ENCODE measurements around the gene ACOT7.

ACOT7 gene

DNA sequence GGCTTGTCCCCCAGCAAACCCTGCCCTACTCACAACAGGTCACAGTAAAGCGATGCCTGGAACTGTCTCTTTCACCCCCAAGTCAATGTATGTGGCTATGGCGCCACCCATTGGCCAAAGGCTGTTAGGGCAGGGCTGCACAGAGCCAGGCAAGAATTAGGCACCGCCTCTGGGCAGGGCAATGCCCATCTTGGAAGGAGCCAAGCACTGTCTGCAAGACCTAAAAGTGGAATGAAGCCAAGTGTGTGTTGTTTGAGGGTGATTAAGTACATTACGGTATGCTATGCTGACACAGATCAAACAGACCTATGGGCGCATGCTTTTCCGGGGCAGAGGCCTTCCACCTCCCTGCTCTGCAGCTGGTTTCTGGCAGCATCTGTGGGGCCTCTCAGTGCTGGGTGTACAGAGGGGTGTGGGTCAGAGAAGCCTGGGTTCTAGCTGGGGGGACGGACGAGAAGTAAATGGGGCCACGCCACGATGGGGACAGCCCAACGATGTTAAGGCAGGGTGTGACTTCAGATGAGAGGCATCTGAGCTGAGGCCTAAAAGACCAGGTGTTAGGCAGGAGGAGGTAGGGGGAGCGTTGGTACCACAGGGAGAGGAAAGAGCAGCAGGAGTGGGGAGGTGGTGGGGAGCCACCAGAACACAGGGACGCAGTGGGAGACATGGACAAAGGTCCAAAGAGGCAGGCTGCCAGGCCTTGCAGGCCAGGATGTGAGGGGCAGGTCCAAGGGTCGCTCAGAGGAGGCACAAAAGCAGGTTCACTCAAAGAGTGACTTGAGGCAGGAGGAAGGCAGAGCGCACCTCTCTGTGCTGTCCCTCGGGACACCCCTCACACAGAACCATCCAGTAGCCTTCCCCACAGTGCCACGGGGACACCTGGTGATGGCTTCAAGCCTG, 49.8 kb downstream of the ACOT7 start:
- DNase-seq (ENCODE audit: low spot score): no peak

DNA sequence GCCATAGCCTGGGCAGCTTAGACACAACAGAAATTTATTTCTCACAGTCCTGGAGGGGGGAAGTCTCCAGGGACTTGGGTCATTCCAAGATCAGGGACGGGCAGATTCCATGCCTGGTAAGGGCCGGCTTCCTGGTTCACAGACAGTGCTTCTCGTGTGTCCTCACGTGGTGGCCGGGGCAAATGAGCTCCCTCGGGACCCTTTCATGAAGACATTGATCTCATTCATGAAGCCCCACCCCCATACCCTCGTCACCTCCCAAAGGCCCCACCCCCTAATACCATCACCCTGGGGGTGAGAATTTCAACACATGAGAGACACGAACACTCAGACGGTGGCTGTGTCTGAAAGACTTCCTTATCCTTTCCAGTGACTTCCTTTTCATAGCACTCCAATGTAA, 51.5 kb downstream of the ACOT7 start:
- DNase-seq (ENCODE audit: low spot score): no peak

DNA sequence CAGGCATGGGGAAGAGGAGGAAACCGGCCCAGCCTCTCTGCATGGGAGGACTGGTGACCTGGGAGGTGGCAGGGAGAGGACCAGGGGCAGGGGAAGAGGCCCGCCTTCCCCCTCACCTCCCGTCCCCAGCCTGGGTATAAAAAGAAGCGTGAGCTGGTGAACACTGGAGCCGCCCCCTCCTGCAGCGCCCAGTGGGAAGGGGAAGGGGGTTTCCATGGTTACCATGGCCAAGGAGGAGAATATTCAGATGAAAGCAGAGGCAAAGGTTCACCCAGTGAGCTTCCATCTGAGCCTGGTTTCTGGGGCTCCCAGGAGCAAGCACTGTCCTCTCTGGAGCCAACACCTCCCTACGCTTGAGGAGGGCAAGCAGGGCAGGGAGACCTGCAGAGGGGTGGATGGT, 54.9 kb downstream of the ACOT7 start:
- DNase-seq (ENCODE audit: low spot score): no peak

DNA sequence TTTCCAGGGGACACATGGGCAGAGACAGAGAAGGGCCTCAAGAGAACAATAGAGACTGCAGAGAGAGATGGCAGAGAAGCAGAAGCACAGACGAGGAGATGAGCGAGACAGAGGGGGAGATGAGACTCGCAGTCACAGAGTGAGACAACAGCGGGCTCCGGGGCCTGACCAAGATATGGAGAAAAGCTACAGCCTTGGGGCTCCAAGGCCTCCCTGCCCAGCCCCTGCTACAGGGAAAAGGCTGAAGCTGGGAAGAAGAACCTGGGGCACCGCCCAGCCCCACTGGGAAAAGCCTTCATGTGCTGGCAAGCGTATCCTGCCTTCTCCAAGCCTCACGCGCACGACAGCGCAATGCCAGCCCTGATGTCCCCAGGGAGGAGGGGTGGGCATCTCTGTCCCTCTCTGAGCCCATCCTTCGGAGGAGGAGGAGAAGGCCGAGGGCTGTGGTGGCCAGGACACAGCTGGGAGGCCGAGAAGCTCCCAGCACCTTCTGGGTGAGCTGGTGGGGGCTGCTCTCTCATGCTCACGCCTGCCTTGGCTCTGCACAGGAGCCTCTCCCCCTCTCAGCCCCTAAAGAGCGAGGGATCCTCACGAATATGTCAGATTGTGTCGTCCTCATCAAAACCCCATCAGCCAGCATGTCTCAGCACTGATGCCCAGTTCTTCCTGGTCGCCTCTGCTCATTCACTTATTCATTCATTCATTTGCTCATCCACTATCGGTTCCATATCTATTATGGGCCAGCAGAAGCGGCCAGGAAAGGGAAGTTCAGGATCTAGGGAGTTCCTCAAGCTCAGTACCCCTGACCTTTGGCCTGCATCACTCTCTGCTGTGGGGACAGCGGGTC, 56.6 kb downstream of the ACOT7 start:
- DNase-seq (ENCODE audit: low spot score): no peak

DNA sequence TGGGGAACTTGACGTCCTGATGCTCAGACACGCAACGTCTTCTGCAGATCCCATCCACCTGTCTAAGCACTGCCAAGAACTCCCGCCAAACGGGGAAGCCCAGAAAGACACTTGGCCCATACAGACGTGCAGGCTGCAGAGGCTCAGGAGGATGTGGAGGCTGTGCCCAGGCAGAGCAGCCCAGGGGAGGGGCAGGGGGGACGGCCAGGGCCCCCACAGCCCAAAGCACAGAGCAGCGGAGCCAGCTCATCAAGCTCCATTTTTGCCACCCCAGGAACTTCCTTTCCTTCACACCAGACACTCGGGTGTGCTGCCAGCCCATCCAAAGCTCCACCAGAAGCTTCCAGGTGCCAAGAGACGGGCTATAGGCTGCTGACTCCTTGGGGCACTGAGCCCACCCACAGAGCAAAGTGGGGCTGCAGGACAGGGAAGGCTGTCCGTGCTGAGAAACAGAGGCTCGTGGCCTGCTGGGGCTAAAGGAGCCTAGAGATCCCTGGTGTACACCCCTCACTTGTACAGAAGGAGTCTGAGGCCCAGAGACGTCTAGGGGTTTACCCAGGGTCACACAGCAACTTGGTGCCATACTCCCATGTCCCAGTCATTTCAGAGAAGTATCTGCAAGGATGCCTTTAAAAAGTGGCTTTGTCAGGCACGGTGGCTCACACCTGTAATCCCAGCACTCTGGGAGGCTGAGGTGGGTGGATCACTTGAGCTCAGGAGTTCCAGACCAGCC, 59.1 kb downstream of the ACOT7 start:
- DNase-seq (ENCODE audit: low spot score): no peak

DNA sequence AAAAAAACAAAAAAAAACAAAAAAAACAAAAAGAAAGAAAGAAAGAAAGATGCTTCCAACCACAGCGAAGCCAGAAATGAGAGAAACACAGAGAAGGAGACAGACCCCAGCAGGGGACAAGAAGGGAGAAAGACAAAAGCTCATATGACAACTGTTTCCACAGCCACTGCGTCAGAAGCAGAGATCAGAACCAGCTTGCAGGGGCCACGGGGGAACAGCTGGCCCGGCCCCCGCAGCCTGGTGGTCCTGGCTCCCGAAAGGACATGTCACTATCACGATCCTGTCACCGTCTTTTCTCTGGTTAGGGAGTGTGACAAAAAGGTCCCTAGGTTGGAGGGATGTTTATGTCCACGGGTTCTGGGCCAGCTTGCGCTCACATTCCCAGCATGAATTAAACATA, 60.7 kb downstream of the ACOT7 start:
- no peak for DNase-seq (ENCODE audit: low spot score)

DNA sequence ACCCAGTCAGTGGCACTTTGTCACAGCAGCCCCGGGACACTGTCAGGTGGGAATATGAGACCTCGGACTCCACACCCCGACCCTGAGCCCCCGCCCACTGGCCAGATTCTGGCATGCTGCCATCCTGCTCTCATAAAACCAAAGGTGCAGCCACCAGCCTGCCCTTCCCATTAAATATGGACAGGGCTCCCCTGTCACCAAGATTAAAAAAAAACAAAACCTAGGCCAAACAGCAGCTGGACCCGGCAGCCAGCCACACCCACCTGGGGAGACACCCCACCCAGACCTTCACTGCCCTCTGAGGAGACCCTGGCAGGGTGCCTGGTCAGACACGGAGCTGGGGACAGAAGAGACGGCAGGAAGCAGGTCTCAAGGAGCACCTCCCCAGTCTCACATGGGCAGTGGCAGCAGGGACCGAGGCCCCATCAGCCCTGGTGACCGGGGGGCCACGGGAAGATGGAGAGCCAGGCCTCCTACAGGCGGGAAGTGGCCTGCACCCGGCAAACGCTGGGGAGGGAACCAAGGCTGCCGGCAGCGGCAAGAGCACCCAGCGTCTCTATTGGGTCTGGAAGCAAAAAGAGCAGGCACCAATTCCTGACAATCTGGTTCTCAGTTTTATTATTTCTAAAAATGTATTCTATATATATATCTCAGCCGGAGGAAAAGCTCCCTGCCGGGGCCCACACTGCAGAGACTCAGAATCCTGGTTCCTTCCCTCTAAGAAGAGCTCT, 61.9 kb downstream of the ACOT7 start:
- no peak for DNase-seq (ENCODE audit: low spot score)

DNA sequence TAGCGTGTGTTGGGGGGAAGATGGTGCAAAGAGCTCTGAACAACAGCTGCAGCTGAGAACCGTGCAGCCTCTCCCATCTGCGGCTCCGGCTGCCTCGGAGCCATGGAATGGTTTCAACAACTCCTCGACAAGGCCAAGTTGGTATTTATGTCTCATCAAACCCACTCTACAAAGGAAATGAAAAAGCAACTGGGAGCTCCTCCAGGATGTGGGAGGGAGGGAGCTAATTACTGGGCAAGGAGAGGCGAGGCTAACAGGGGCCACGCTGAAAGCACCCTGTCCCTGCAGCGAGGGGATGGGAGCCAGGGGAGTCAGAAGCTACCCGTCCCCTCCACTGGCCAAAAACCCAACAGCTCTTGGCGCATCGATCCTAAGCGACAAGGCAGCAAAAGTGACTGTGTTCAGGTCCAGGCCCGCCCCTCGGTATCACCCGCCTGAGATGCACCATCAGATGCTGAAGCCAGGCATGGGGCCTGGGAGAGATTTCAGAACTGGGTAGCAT, 63.1 kb downstream of the ACOT7 start:
- peak; percentile 58 for DNase-seq (ENCODE audit: low spot score)

DNA sequence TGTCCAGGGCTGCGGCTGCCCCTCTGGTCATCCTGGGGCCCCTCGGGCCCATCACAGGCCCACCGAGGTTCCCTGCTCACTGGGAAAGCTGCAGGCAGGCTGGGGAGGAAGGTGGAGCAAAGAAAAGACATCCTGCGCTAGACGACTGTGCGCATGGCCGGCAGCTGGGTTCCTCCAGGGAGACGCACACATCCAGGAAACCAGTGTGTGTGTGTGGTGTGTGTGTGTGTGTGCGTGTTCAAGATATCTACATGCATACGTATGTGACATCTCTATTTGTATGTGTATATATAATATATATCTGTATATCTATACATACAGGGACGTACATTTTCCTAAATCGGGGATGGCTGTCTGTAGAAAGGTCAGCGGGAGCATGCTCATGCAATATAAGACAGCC, 63.7 kb downstream of the ACOT7 start:
- DNase-seq (ENCODE audit: low spot score): no peak

DNA sequence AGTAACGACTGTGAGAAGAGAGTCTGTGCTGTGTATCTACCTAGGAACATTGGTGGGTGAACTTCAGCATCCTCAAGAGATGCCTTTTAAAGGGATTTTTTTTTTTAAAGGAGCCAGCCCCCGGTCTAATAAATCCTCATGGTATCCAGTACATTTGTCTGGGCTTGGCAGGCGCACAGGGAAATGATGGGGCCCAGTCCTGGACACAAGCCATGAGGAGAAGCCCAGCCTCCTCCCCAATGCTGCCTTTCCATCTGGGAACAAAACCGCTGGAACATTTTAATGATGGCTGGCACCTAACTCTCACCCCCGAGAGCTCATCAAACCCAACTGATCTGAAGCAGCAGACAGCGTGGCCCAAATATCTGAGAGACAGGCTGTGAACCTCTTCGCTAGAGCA, 64.2 kb downstream of the ACOT7 start:
- no peak for DNase-seq (ENCODE audit: low spot score)

DNA sequence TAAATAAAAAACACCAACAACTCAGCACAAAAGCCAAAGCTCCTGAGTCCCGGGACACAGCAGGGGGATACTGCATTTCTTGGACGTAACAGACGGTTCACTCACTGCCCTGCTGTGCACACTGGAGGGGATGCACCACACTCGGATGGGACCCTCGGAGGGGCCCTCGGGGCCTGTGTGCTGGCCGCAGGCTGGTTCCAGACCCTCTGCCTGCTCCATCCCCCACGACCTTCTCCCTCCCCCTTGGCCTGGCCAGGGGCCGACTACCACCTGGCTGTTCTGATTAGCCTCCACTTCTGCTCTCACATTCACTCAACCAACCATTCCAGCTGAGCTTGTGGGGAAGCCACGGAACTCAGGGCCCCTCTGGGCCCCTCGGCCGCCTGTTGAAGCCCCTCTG, 64.9 kb downstream of the ACOT7 start:
- no peak for DNase-seq (ENCODE audit: low spot score)

DNA sequence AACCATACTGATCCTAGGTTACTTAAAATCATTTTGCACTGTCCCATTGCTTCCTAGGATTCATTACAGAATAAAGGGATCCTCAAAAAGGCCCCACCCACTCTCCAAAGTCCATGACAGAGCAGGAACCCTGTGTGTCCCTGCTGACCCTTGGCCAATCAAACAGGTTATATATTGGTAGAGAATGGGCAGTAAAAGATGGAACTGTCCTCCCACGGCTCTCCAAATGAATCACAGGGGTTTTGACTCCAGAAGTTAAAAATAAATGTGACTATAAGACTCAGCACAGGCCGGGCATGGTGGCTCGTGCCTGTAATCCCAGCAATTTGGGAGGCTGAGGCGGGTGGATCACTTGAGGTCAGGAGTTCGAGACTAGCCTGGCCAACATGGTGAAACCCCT, 65.5 kb downstream of the ACOT7 start:
- no peak for DNase-seq (ENCODE audit: low spot score)

DNA sequence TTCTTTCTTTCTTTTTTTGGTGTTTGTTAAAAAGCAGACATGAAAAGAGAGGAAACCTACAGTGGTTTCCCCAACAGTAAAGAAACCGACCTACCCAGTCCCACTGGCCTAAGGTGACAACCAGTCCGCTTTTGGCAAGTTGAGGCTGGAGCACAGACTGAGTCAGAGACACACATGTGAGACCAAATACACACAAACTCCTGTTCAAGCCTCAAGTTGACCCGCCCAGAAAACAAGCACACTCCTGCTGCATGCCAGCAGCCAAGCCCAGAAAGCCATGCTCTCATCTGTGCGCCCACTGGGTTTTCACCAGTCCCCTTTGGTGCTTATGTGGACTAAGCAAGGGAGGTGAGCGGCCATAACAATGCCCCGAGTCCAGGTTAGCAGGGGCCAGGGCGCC, 68.1 kb downstream of the ACOT7 start:
- no peak for DNase-seq (ENCODE audit: low spot score)

DNA sequence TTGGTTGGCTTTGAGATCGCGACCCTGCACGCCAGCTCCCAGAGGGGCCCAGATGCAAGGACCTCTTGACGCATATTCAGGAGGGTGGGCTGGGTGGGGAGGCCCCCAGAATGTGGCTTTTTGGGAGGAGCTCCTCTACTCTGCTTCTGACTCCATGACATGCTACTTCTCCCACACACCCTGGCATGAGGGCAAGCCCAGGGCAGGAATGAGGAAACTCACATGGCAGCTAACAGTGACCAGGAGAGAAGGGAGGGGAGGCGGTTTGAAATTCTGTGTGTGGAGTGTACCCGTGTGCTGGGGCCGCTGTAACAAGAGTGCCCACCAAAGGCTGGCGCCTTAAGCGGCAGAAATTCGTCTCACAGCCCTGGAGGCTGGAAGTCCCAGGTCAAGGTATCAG, 71.4 kb downstream of the ACOT7 start:
- DNase-seq (ENCODE audit: low spot score): no peak

DNA sequence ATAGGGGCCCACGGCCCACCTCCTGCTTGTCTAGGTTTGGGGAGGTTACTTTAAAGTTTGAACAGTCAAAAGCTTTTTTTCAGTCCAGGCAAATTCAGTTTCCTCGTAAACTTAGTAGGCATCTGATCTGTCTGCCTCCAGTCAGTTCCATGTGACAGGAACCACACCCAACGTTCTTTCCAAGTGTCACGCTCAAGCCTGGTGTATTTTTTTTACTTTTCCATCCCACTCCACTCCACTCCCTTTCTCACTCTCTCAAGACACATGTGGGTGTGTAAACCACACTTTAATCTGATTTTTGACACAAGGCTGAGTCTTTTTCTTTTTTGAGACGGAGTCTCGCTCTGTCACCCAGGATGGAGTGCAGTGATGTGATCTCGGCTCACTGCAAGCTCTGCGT, 72.4 kb downstream of the ACOT7 start:
- DNase-seq (ENCODE audit: low spot score): no peak

DNA sequence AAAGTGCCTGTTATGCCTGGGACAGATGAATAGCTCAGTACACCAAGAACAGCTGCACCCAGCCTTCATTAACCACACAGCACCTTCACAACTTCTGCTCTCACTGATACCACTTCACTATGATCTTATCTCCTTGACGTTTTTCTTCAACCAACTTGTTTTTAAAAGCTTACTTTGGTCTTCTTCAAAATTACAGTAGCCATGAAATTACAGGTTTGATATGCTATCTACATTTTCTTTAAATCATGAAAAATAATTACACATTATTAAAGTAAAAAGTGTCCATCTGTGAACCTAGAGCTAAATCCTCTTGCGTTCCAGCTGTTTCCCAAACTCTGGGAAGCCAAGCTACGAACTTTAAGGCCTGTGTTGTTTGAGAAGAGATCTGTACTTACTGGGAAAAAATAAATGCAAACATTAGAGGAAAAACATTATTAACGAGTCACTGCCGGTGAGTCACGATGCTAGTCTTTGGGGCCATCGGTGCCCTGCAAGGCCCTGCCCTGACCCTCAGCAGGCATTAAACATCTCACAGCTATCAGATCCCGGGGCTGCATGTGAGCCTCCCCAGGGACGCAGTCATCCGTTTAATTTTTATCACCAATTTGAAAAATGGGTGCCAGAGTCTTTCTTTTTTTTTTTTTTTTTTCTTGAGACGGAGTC, 76.3 kb downstream of the ACOT7 start:
- no peak for DNase-seq (ENCODE audit: low spot score)

DNA sequence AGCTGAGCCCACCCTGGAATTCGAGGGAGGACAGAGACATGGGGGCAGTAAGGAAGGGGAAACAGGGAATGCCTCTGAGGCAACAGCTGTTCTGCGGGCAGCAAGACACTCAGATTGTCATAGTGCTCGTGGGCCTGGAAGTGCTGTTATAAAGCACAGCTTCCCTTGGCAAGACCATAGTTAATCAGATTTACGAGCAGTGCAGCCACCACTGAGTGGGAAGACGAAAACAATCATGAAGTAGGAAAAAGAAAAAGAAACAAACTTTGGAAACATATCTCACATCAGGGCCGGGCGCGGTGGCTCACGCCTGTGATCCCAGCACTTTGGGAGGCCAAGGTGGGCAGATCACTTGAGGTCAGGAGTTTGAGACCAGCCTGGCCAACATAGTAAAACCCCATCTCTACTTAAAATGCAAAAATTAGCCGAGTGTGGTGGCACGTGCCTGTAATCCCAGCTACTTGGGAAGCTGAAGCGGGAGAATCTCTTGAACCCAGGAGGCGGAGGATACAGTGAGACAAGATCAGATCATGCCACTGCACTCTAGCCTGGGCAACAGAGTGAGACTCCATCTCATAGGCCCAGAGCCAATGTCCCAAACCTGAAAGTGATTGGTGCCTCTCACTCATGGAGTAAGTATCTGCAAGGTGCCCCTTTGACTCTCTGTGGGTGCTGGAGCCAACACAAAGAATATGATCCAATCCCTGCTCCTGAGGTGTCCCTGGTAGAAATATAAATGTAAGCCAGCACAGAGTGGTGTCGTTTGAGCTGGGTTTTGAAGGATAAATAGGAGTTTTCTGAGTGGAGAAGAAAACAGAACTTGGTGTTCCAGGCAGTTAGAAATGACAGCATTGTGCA, 77.1 kb downstream of the ACOT7 start:
- DNase-seq (ENCODE audit: low spot score): no peak

DNA sequence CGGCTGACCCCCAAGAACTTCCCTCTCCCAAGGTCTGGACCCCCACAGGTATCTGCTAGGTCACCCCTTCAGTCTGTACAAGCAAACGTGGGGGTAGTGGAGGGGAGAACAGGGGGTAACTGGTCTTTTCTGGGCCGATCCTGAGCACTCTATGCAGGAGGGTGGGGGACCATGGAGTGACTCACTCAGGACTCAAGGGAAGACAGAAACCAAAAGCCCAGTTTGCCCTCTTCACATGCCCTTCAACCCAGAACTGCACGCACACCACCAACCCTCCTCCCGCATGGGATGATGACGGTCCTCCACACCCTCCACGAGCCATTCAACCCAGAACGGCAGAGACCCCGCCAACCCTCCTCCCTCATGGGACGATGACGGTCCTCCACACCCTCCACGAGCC, 79.1 kb downstream of the ACOT7 start:
- no peak for DNase-seq (ENCODE audit: low spot score)

DNA sequence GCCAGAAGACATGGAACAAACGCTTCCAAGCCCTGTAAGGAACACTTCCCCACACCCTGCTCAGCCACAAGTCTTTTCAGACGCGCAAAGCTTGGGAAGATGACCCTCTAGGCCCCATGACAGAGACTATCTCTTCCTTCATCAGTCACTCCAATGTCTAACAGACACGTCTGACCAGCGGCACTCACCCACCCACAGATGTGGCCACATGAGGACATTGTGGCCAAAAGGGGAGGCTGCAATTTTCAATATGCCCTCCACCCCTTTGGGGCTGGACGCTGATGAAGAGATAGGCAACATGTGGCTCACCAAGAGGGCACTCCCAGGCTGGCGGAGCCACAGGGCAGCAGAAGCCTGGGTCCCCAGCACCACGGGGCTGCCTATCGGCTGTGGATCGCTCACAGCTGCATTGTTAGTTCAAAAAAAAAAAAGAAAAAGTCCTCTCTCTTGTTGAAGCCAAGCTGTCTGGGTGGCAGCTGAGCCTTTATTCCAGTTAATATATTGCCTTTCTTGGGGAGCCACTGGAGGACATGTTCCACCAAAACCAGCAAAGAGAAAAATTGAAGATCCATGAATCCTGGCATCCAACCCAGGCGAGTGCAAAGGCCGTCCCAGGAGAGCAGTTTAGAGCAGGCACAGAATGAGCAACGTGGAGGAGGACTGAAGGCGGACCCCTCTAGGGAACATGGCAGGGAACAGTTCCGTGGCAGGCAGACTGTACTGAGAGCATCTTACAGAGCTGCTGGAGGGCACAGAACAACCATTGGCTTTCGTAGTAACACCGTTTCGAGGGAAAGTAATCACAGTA, 80.0 kb downstream of the ACOT7 start:
- no peak for DNase-seq (ENCODE audit: low spot score)

Measured in globus pallidus (tissue), 1 donor.